DOHH2 (cell line): ENCODE results near the gene CTSE.

Experiments
- H3F3A ChIP-seq: fragments of 200-600 bp; sonication (generic), shearing (Covaris generic); 2 replicates; pipeline ENCODE4 v1.6.0; 2016; ENCODE audit warnings: antibody characterized with exemption, mild to moderate bottlenecking; ENCODE audit not compliant: control insufficient read depth, insufficient read depth
- H3K27ac ChIP-seq: fragments of 200-600 bp; sonication (generic); 2 replicates; pipeline ENCODE4 v1.5.1; 2014; ENCODE audit warnings: low read depth, mild to moderate bottlenecking, low read length, moderate library complexity
- H3K27me3 ChIP-seq: fragments of 200-600 bp; sonication (generic); 2 replicates; pipeline ENCODE4 v1.6.1; 2014; ENCODE audit warnings: mild to moderate bottlenecking, low read length, mixed read lengths; ENCODE audit not compliant: control insufficient read depth
- H3K36me3 ChIP-seq: fragments of 200-600 bp; sonication (generic); 2 replicates; pipeline ENCODE4 v1.6.1; 2014; ENCODE audit warnings: mild to moderate bottlenecking, low read length, moderate library complexity, mixed read lengths; ENCODE audit not compliant: control insufficient read depth
- H3K4me1 ChIP-seq: fragments of 200-600 bp; sonication (generic); 2 replicates; pipeline ENCODE4 v1.6.1; 2014; ENCODE audit warnings: mild to moderate bottlenecking, low read length, mixed read lengths; ENCODE audit not compliant: control insufficient read depth
- H3K4me2 ChIP-seq: fragments of 200-600 bp; sonication (generic); 2 replicates; pipeline ENCODE4 v1.6.0; 2014; ENCODE audit warnings: mild to moderate bottlenecking, low read length, moderate library complexity
- H3K4me3 ChIP-seq: fragments of 200-600 bp; sonication (generic); 2 replicates; pipeline ENCODE4 v1.5.1; 2014; ENCODE audit warnings: mild to moderate bottlenecking, low read length, mixed read lengths
- H3K79me2 ChIP-seq: fragments of 200-600 bp; sonication (generic); 2 replicates; pipeline ENCODE4 v1.6.1; 2014; ENCODE audit warnings: mild to moderate bottlenecking, low read length, mixed read lengths; ENCODE audit not compliant: control insufficient read depth
- H3K9me2 ChIP-seq: fragments of 200-600 bp; sonication (generic); replicated peaks from 2 replicates; pipeline ENCODE4 v1.6.1; 2014; ENCODE audit warnings: mild to moderate bottlenecking, low read length, mixed read lengths; ENCODE audit not compliant: control insufficient read depth
- H3K9me3 ChIP-seq: fragments of 200-600 bp; sonication (generic); 2 replicates; pipeline ENCODE4 v1.6.1; 2014; ENCODE audit warnings: antibody characterized with exemption, low read length, mixed read lengths; ENCODE audit not compliant: control insufficient read depth, insufficient read depth
- H4K20me1 ChIP-seq: fragments of 200-600 bp; sonication (generic); 2 replicates; pipeline ENCODE4 v1.6.0; 2014; ENCODE audit warnings: low read depth, mild to moderate bottlenecking, antibody characterized with exemption, low read length, moderate library complexity; ENCODE audit not compliant: control insufficient read depth, insufficient read depth
- EZH2phosphoT487 ChIP-seq: fragments of 200-600 bp; sonication (generic); IDR thresholded peaks from 2 replicates; pipeline ENCODE4 v1.6.1; 2017; ENCODE audit warnings: borderline replicate concordance, mild to moderate bottlenecking, antibody characterized with exemption, low read length, moderate library complexity, mixed read lengths
- TF ChIP-seq, protein P1 (sequence below): fragments of 200-600 bp; sonication (generic); IDR thresholded peaks from one replicate; pipeline ENCODE4 v1.5.1; 2014; ENCODE audit warnings: antibody characterized with exemption, mild to moderate bottlenecking, low read depth, low read length; ENCODE audit not compliant: poor library complexity, severe bottlenecking

CTSE gene

DNA sequence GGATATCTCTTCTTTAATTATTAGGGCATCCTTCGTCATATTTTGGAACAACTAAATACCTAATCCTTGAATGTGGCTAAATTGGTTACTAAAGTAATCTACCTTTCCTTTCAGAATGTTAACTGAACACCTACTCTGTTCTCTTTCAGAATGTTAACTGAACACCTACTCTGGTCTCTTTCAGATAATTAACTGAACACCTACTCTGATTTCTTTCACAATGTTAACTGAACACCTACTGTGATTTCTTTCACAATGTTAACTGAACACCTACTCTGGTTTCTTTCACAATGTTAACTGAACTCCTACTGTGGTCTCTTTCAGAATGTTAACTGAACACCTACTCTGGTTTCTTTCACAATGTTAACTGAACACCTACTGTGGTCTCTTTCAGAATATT lies 42.4 kb downstream of the CTSE start:
- Histone ChIP-seq H3K4me1 (no peaks in the 10 kb centered on the region), H3K4me3 (no peak overlapping the region), H3K27ac (no peak overlapping the region), H3K27me3 (0 out of 2 replicates have a peak, but pooled peaks cover 3% of the 10 kb centered on the region), H3K79me2 (no peaks in the 10 kb centered on the region), H4K20me1 (no peaks in the 10 kb centered on the region), H3K9me3 (no peaks in the 10 kb centered on the region), H3F3A (no peaks in the 10 kb centered on the region), H3K9me2 (no peaks in the 10 kb centered on the region), H3K36me3 (no peaks in the 10 kb centered on the region), H3K4me2 (no peak overlapping the region)
- TF ChIP-seq EZH2phosphoT487: no peak
- TF ChIP-seq, protein P1, sequence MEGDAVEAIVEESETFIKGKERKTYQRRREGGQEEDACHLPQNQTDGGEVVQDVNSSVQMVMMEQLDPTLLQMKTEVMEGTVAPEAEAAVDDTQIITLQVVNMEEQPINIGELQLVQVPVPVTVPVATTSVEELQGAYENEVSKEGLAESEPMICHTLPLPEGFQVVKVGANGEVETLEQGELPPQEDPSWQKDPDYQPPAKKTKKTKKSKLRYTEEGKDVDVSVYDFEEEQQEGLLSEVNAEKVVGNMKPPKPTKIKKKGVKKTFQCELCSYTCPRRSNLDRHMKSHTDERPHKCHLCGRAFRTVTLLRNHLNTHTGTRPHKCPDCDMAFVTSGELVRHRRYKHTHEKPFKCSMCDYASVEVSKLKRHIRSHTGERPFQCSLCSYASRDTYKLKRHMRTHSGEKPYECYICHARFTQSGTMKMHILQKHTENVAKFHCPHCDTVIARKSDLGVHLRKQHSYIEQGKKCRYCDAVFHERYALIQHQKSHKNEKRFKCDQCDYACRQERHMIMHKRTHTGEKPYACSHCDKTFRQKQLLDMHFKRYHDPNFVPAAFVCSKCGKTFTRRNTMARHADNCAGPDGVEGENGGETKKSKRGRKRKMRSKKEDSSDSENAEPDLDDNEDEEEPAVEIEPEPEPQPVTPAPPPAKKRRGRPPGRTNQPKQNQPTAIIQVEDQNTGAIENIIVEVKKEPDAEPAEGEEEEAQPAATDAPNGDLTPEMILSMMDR: no peak

DNA sequence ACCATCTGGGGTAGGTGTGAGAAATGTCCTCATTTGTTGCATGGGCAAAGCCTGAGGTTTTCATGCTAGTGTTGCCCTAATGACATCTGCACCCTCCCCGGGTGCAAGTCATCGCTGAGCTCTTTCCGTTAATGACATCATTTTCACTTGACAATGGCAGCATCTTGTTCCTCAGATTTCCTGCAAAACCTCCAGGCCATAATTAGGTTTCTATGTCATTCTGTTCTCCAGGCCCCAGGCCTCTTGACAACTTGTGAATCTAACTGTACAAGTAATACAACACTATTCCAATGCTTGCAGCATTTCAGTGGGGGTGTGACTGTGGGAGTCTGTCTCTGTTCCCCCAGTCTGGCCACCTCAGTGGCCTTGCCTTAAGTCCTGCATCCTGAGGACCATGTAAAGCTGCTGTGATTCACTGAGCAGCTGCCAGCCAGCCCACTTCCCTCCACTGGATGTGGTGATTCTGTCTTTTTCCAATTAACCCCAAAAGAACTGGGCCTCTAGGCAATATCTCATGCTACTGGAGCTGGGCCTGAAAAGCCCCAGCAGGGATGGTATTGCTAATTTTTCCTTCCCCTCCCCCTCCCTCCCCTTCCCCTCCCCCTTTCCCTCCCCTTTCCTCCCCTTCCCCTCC lies 43.3 kb downstream of the CTSE start:
- Histone ChIP-seq H3K36me3 (no peaks in the 10 kb centered on the region), H4K20me1 (no peaks in the 10 kb centered on the region), H3K4me3 (no peak overlapping the region), H3K9me2 (no peaks in the 10 kb centered on the region), H3K27ac (no peak overlapping the region), H3K4me1 (no peaks in the 10 kb centered on the region), H3K27me3 (0 out of 2 replicates have a peak, but pooled peaks cover 3% of the 10 kb centered on the region), H3K9me3 (no peaks in the 10 kb centered on the region), H3F3A (no peaks in the 10 kb centered on the region), H3K4me2 (no peak overlapping the region), H3K79me2 (no peaks in the 10 kb centered on the region)
- no peak for TF ChIP-seq EZH2phosphoT487
- TF ChIP-seq, protein P1: no peak

DNA sequence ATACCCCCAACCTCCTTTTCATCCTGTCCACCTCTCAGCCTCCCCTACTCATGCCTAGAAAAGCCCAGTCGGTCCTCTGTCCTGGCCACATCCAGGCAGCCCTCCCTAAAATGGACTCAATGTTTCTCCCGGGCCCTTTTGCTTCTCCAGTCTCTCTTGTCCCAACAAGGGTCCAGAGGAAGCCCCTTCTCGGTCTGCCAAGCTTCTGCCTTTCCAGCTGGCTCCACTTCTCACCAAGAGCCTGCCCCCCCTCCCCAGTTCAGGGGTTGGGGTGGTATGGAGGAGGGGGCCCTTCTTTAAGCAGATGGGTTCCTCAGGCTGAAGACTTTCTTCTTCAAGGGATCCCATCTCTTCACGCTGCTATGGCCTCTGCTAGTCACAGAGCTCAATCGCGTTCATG lies 44.4 kb downstream of the CTSE start:
- H3K4me2 ChIP-seq: no peak overlapping the region
- TF ChIP-seq, protein P1: no peak
- TF ChIP-seq EZH2phosphoT487: no peak

More for the DNA sequence above, 44.4 kb downstream of the CTSE start:
- Histone ChIP-seq H3K9me3 (no peaks in the 10 kb centered on the region), H3K27ac (no peak overlapping the region), H3K79me2 (no peaks in the 10 kb centered on the region), H3K4me1 (no peaks in the 10 kb centered on the region), H3K36me3 (no peaks in the 10 kb centered on the region), H3K27me3 (0 out of 2 replicates have a peak, but pooled peaks cover 3% of the 10 kb centered on the region), H4K20me1 (no peaks in the 10 kb centered on the region), H3K4me3 (no peak overlapping the region), H3F3A (no peaks in the 10 kb centered on the region), H3K9me2 (no peaks in the 10 kb centered on the region)
